Panc1 (cell line): ENCODE measurements around the gene BTBD8. TPM values are rescaled to one million over a fixed set of nuclear protein-coding genes. Genes with fewer than 3 reads are reported as not detected.

Experiments
- ATAC-seq: fragments of 200-7000 bp; cut with Tn5 transposase; 2 replicates; pipeline ENCODE4 v1.9.1; 2020; ENCODE audit warnings: mild to moderate bottlenecking, moderate library complexity
- BruUV-seq: library from RNA; stranded (reverse); fragments of 400-500 nt; replicated peaks from 2 replicates; lab custom pipeline; 2021; lab: Mats Ljungman, UMichigan
- CTCF ChIA-PET: fragments of 300-600 bp; sonication (Branson Sonifier 250); formaldehyde crosslinking; loops from one replicate; lab custom pipeline; 2022; ENCODE audit warnings: antibody characterized with exemption; lab: Charles Lee
- POLR2A ChIA-PET: fragments of 300-600 bp; sonication (Branson Sonifier 250); formaldehyde crosslinking; loops from one replicate; lab custom pipeline; 2022; ENCODE audit warnings: antibody characterized with exemption; lab: Charles Lee
- DNase-seq: peaks from one replicate; pipeline ENCODE4 v3.0.0-alpha.2; 2010; ENCODE audit warnings: low read depth, low spot score
- H3K27ac ChIP-seq: 2 replicates; pipeline ENCODE4 v1.5.1; 2011; ENCODE audit warnings: mild to moderate bottlenecking, low read length, inconsistent platforms
- H3K27me3 ChIP-seq: fragments of 200-500 bp; sonication (Bioruptor generic); 2 replicates; pipeline ENCODE4 v1.6.0; 2014; ENCODE audit warnings: low read length, inconsistent platforms; ENCODE audit not compliant: control insufficient read depth, insufficient read depth
- H3K36me3 ChIP-seq: fragments of 200-500 bp; sonication (Bioruptor generic); 2 replicates; pipeline ENCODE4 v1.5.1; 2014; ENCODE audit warnings: inconsistent platforms, mild to moderate bottlenecking, low read length, moderate library complexity; ENCODE audit not compliant: control insufficient read depth, insufficient read depth
- H3K4me1 ChIP-seq: 2 replicates; pipeline ENCODE4 v1.5.1; 2011; ENCODE audit warnings: inconsistent platforms, mild to moderate bottlenecking, low read length, moderate library complexity; ENCODE audit not compliant: control insufficient read depth, insufficient read depth
- H3K4me3 ChIP-seq, 2 experiments: 2 replicates each; pipeline ENCODE4 v1.5.1; 2011 to 2012; ENCODE audit warnings: low read depth in 2 of 2, low read length in 2 of 2, mild to moderate bottlenecking in 2 of 2, inconsistent platforms in 1 of 2, moderate library complexity in 1 of 2
- H3K9me3 ChIP-seq: fragments of 200-500 bp; sonication (Bioruptor generic); 2 replicates; pipeline ENCODE4 v1.5.1; 2014; ENCODE audit warnings: low read depth, mild to moderate bottlenecking, inconsistent platforms, low read length, moderate library complexity; ENCODE audit not compliant: control insufficient read depth, insufficient read depth
- CTCF ChIP-seq: fragments of 450-650 bp; IDR thresholded peaks from 2 replicates; pipeline ENCODE4 v1.5.1; 2017; ENCODE audit warnings: mild to moderate bottlenecking
- POLR2AphosphoS5 ChIP-seq: IDR thresholded peaks from 2 replicates; pipeline ENCODE4 v1.6.1; 2012; ENCODE audit warnings: mild to moderate bottlenecking, low read depth, low read length, moderate library complexity
- REST ChIP-seq, 2 experiments: IDR thresholded peaks; 2 replicates each; pipeline ENCODE4 v1.6.1; 2011 to 2012; ENCODE audit warnings: low read depth in 2 of 2, control low read depth in 1 of 2, low read length in 1 of 2, mild to moderate bottlenecking in 1 of 2, moderate library complexity in 1 of 2; ENCODE audit not compliant: insufficient read depth in 1 of 2
- SIN3A ChIP-seq: IDR thresholded peaks from 2 replicates; pipeline ENCODE4 v1.6.1; 2012; ENCODE audit warnings: low read depth, mild to moderate bottlenecking, low read length, moderate library complexity, borderline replicate concordance; ENCODE audit not compliant: insufficient read depth
- TCF7L2 ChIP-seq: IDR thresholded peaks from 2 replicates; pipeline ENCODE4 v1.6.1; 2011; ENCODE audit warnings: mild to moderate bottlenecking, low read depth, low read length, inconsistent platforms
- in situ Hi-C: cut with HindIII; loops from 2 replicates; pipeline ENCODE4 v1.10.0; 2016; ENCODE audit warnings: low sequenced_read_pairs, low pct_unique_long_range_greater_than_20kb
- intact Hi-C: fragments of 100-400 bp; cut with micrococcal nuclease; formaldehyde crosslinking; loops from one replicate; pipeline ENCODE4 v1.10.0; 2022; ENCODE audit not compliant: unreplicated experiment
- total RNA-seq: library from RNA; stranded (reverse); gene quantifications from one replicate; pipeline ENCODE4 v1.2.1, GENCODE V29; 2021; ENCODE audit not compliant: unreplicated experiment

The BTBD8 gene
- total RNA-seq, 1 experiment from 2014 or later = 0.69 TPM

GRCh38 chr1:92136341-92136740 is 56.2 kb downstream of the BTBD8 start:
- Histone ChIP-seq H3K36me3 (no peaks in the 10 kb centered on the region), H3K27ac (no peak overlapping the region), H3K4me3 (no peak overlapping the region), H3K4me1 (no peaks in the 10 kb centered on the region), H3K27me3 (no peaks in the 10 kb centered on the region), H3K9me3 (no peaks in the 10 kb centered on the region)
- BruUV-seq = no TSS peak
- in situ Hi-C loops = no loop called here
- TF ChIP-seq TCF7L2 (no peak), SIN3A (no peak), POLR2AphosphoS5 (no peak), REST (IDR thresholded peaks at IDR 0.05; ENCODE audit: insufficient read depth in 1 of 2, low read depth in 2 of 2, low read length in 1 of 2) (no peak), CTCF (no peak)
- no peak for ATAC-seq
- intact Hi-C loops = no loop called here
- CTCF ChIA-PET = no interaction called here
- no peak for DNase-seq
- POLR2A ChIA-PET = no interaction called here

DNA sequence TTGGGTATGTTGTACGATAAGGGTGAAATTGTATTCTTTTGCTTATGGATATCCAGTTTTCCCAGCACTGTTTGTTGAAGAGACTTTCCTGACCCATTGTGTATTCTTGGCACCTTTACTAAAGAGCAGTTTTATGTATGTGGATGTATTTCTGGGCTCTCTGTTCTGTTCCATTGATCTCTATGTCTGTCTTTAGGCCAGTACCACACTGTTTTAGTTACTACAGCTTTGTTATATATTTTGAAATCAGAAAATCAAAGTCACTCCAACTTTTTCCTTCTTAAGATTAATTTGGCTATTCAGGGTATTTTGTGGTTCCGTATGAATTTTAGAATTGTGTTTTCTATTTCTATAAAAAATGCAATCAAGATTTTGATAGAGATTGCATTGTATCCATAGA is 74.8 kb downstream of the BTBD8 start:
- no TSS peak for BruUV-seq
- no peaks in the 10 kb centered on the region for H3K36me3 ChIP-seq
- DNase-seq = no peak
- TF ChIP-seq TCF7L2 (no peak), REST (IDR thresholded peaks at IDR 0.05; ENCODE audit: insufficient read depth in 1 of 2, low read depth in 2 of 2, low read length in 1 of 2) (no peak), POLR2AphosphoS5 (no peak), CTCF (no peak), SIN3A (no peak)
- H3K27me3 ChIP-seq = no peaks in the 10 kb centered on the region
- ATAC-seq = no peak
- no peak overlapping the region for H3K27ac ChIP-seq
- POLR2A ChIA-PET = no interaction called here
- intact Hi-C loops (no loop called here), in situ Hi-C loops (no loop called here)
- H3K4me3 ChIP-seq = no peak overlapping the region
- H3K4me1 ChIP-seq = no peaks in the 10 kb centered on the region
- H3K9me3 ChIP-seq = no peaks in the 10 kb centered on the region
- CTCF ChIA-PET = no interaction called here
